H1 (cell line): ENCODE data around the gene AHSG. TPM values are rescaled to one million over a fixed set of nuclear protein-coding genes. Genes with fewer than 3 reads are reported as not detected.

Source experiments
- CTCF ChIA-PET: fragments of 300-600 bp; sonication (Branson Sonifier 250); formaldehyde crosslinking; loops from one replicate; lab custom pipeline; 2021; ENCODE audit not compliant: partially characterized antibody; lab: Charles Lee
- POLR2A ChIA-PET: fragments of 300-600 bp; sonication (Branson Sonifier 250); formaldehyde crosslinking; loops from one replicate; lab custom pipeline; 2021; ENCODE audit warnings: inconsistent platforms; ENCODE audit not compliant: partially characterized antibody; lab: Charles Lee
- DNase-seq, 2 experiments: peaks; one replicate each; pipeline versions ENCODE4 v3.0.0 to v3.0.0-alpha.2; 2010 to 2022; ENCODE audit warnings: low spot score in 2 of 2, low read depth in 1 of 2, mixed read lengths in 1 of 2
- FAIRE-seq: peaks from 2 replicates; lab custom pipeline; 2011; peaks lifted over from hg19 to GRCh38; lab: Jason Lieb, UNC
- H2AFZ ChIP-seq: 2 replicates; pipeline ENCODE4 v1.8.1; 2012; ENCODE audit warnings: low read length, inconsistent platforms
- H2AK5ac ChIP-seq: 2 replicates; pipeline ENCODE4 v1.6.1; 2013; ENCODE audit warnings: low read depth, low read length
- H2BK120ac ChIP-seq: replicated peaks from 2 replicates; pipeline ENCODE3; 2013; ENCODE audit warnings: low read depth, low read length, inconsistent platforms
- H2BK12ac ChIP-seq: 2 replicates; pipeline ENCODE4 v1.6.1; 2013; ENCODE audit warnings: low read depth, low read length
- H2BK15ac ChIP-seq: 2 replicates; pipeline ENCODE4 v1.6.1; 2013; ENCODE audit warnings: low read length
- H2BK20ac ChIP-seq: 2 replicates; pipeline ENCODE4 v1.6.1; 2013; ENCODE audit warnings: low read length
- H2BK5ac ChIP-seq: 2 replicates; pipeline ENCODE4 v1.6.1; 2013; ENCODE audit warnings: low read depth, low read length
- H3K14ac ChIP-seq: 2 replicates; pipeline ENCODE4 v1.6.1; 2013; ENCODE audit warnings: inconsistent platforms; ENCODE audit not compliant: insufficient read length
- H3K18ac ChIP-seq: 2 replicates; pipeline ENCODE4 v1.6.1; 2013; ENCODE audit warnings: low read length; ENCODE audit errors: extremely low read depth
- H3K23ac ChIP-seq: 2 replicates; pipeline ENCODE4 v1.6.1; 2013; ENCODE audit warnings: inconsistent platforms; ENCODE audit not compliant: insufficient read length
- H3K23me2 ChIP-seq: 2 replicates; pipeline ENCODE4 v1.6.1; 2013; ENCODE audit warnings: low read depth, low read length
- H3K27ac ChIP-seq: 2 replicates; pipeline ENCODE4 v1.6.1; 2011; ENCODE audit warnings: low read depth, low read length, inconsistent platforms
- H3K27me3 ChIP-seq, 4 experiments: replicated peaks in 1 of 4; 1 replicate in 1 of 4; 2 replicates in 3 of 4; pipeline versions ENCODE4 v1.6.1 to v1.8.1; 2011 to 2013; ENCODE audit warnings: low read length in 3 of 4, mild to moderate bottlenecking in 3 of 4, inconsistent platforms in 2 of 4, mixed read lengths in 2 of 4, moderate library complexity in 1 of 4; ENCODE audit not compliant: control insufficient read depth in 3 of 4, insufficient read depth in 3 of 4; ENCODE audit errors: extremely low read depth in 1 of 4
- H3K36me3 ChIP-seq, 4 experiments: 2 replicates each; pipeline versions ENCODE4 v1.6.1 to v1.8.1; 2011 to 2013; ENCODE audit warnings: mild to moderate bottlenecking in 4 of 4, low read length in 3 of 4, moderate library complexity in 2 of 4, control low read depth in 1 of 4, inconsistent platforms in 1 of 4; ENCODE audit not compliant: insufficient read depth in 4 of 4, control insufficient read depth in 2 of 4
- H3K4ac ChIP-seq: replicated peaks from 2 replicates; pipeline ENCODE3; 2013; ENCODE audit warnings: low read length, low read depth, mixed read lengths, inconsistent platforms; ENCODE audit not compliant: insufficient read length
- H3K4me1 ChIP-seq, 4 experiments: replicated peaks in 1 of 4; 1 replicate in 1 of 4; 2 replicates in 3 of 4; pipeline versions ENCODE4 v1.6.1 to v1.8.1; 2011 to 2013; ENCODE audit warnings: low read length in 3 of 4, inconsistent platforms in 2 of 4, mixed read lengths in 1 of 4; ENCODE audit not compliant: insufficient read depth in 4 of 4, control insufficient read depth in 3 of 4
- H3K4me2 ChIP-seq, 2 experiments: 2 replicates each; pipeline versions ENCODE4 v1.6.1 to v1.8.1; 2011 to 2013; ENCODE audit warnings: low read depth in 2 of 2, low read length in 2 of 2, control low read depth in 1 of 2, inconsistent platforms in 1 of 2, mild to moderate bottlenecking in 1 of 2; ENCODE audit not compliant: insufficient read depth in 1 of 2
- H3K4me3 ChIP-seq, 4 experiments: fragments of 200-600, 300-600 bp in 1 of 4; sonication (generic), shearing (Covaris generic), sonication (Bioruptor Twin) in 1 of 4; 2 replicates each; pipeline versions ENCODE4 v1.5.1 to v1.8.1; 2011 to 2016; ENCODE audit warnings: low read length in 4 of 4, low read depth in 3 of 4, control low read depth in 2 of 4, inconsistent platforms in 2 of 4, mild to moderate bottlenecking in 2 of 4, mixed read lengths in 1 of 4, moderate library complexity in 1 of 4; ENCODE audit not compliant: insufficient read depth in 2 of 4; ENCODE audit errors: extremely low read depth in 1 of 4
- H3K56ac ChIP-seq: replicated peaks from 2 replicates; pipeline ENCODE3; 2013; ENCODE audit warnings: low read depth, mild to moderate bottlenecking, mixed read lengths, low read length, inconsistent platforms; ENCODE audit not compliant: insufficient read length
- H3K79me1 ChIP-seq: 2 replicates; pipeline ENCODE4 v1.6.1; 2013; ENCODE audit warnings: low read depth, low read length, control low read depth
- H3K79me2 ChIP-seq, 2 experiments: 2 replicates each; pipeline versions ENCODE4 v1.6.1 to v1.8.1; 2012 to 2013; ENCODE audit warnings: low read length in 2 of 2, mild to moderate bottlenecking in 2 of 2, inconsistent platforms in 1 of 2; ENCODE audit not compliant: insufficient read depth in 2 of 2, control insufficient read depth in 1 of 2
- H3K9ac ChIP-seq, 4 experiments: replicated peaks in 1 of 4; 1 replicate in 1 of 4; 2 replicates in 3 of 4; pipeline versions ENCODE4 v1.6.1 to v1.8.1; 2011 to 2013; ENCODE audit warnings: low read depth in 3 of 4, low read length in 3 of 4, control low read depth in 2 of 4, mild to moderate bottlenecking in 2 of 4, moderate library complexity in 2 of 4, inconsistent platforms in 1 of 4; ENCODE audit errors: extremely low read depth in 1 of 4
- H3K9me3 ChIP-seq, 2 experiments: 2 replicates each; pipeline versions ENCODE4 v1.6.1 to v1.8.1; 2012 to 2013; ENCODE audit warnings: mild to moderate bottlenecking in 2 of 2, moderate library complexity in 2 of 2, control low read depth in 1 of 2, inconsistent platforms in 1 of 2, low read depth in 1 of 2, low read length in 1 of 2, mixed read lengths in 1 of 2; ENCODE audit not compliant: insufficient read depth in 2 of 2
- H4K20me1 ChIP-seq, 2 experiments: replicated peaks in 1 of 2; 2 replicates each; pipeline versions ENCODE3 to v1.8.1; 2011 to 2013; ENCODE audit warnings: inconsistent platforms in 2 of 2, low read length in 2 of 2, mild to moderate bottlenecking in 1 of 2; ENCODE audit not compliant: insufficient read depth in 2 of 2, control insufficient read depth in 1 of 2
- H4K5ac ChIP-seq: 2 replicates; pipeline ENCODE4 v1.6.1; 2013; ENCODE audit warnings: low read length, low read depth, mixed read lengths, inconsistent platforms; ENCODE audit not compliant: insufficient read length
- H4K8ac ChIP-seq: 2 replicates; pipeline ENCODE4 v1.8.0; 2013; ENCODE audit warnings: mild to moderate bottlenecking, moderate library complexity, low read length, inconsistent platforms; ENCODE audit not compliant: insufficient read depth; ENCODE audit errors: extremely low read depth
- H4K91ac ChIP-seq: replicated peaks from 2 replicates; pipeline ENCODE3; 2013; ENCODE audit warnings: low read length, mixed read lengths, inconsistent platforms; ENCODE audit not compliant: insufficient read length
- SIRT6 ChIP-seq: IDR thresholded peaks from one replicate; pipeline ENCODE4 v1.7.1; 2012; ENCODE audit warnings: low read length, inconsistent platforms
- SP4 ChIP-seq: IDR thresholded peaks from 2 replicates; pipeline ENCODE4 v1.6.1; 2012; ENCODE audit warnings: low read length, inconsistent platforms
- WGBS, 2 experiments: shearing (Covaris generic) in 1 of 2; methylation state at CpG; one replicate each; pipeline versions ENCODE4 v1.1.6 to v1.1.7; 2013 to 2015; ENCODE audit warnings: low lambda C conversion rate in 2 of 2, mixed read lengths in 2 of 2, inconsistent platforms in 1 of 2, low coverage in 1 of 2, missing lambda C conversion rate in 1 of 2; ENCODE audit not compliant: insufficient replicate concordance in 2 of 2, insufficient coverage in 1 of 2, insufficient read length in 1 of 2; ENCODE audit errors: extremely low coverage in 1 of 2, missing lambda C conversion rate in 1 of 2; 5-methylcytosine and 5-hydroxymethylcytosine counted together
- polyA plus RNA-seq, 7 experiments: library from polyadenylated mRNA; depleted of rRNA in 3 of 7; stranded (reverse) in 5 of 7; unstranded in 2 of 7; fragments of >200 nt in 5 of 7; fragments of 200-250 nt in 2 of 7; gene quantifications; 1 replicate in 5 of 7; 2 replicates in 1 of 7; 4 replicates in 1 of 7; pipeline versions ENCODE4 v1.2.1 to v1.2.3, GENCODE V29; 2011 to 2013; ENCODE audit warnings: missing spikeins in 2 of 7, mixed read lengths in 2 of 7
- total RNA-seq: library from RNA; stranded (reverse); fragmentation: NEBNext Ultra II Directional; extraction: Animal tissue kit (Norgen Biotek cat#: 25700); gene quantifications from 2 replicates; pipeline ENCODE4 v1.2.1, GENCODE V29; 2021

The AHSG gene
- total and polyA plus RNA-seq, 2 of the 8 experiments (the other 6 are each of a cell fraction or from before 2014, with no cell fraction given), result 0.68 to 0.78 TPM

GRCh38 chr3:186599785-186600166 is 13.1 kb upstream of the AHSG start:
- Histone ChIP-seq H2BK20ac (no peak overlapping the region), H3K23me2 (no peaks in the 10 kb centered on the region), H2BK12ac (no peak overlapping the region), H4K8ac (no peak overlapping the region), H2AK5ac (no peak overlapping the region), H4K20me1 (no peaks in the 10 kb centered on the region), H3K9ac (no peak overlapping the region), H3K79me1 (no peaks in the 10 kb centered on the region), H3K23ac (no peak overlapping the region), H3K18ac (no peak overlapping the region), H4K91ac (no peak overlapping the region), H3K79me2 (no peaks in the 10 kb centered on the region), H2AFZ (no peak overlapping the region; the same call in 1 of the 2 replicates), H2BK15ac (no peak overlapping the region), H2BK5ac (no peak overlapping the region), H3K9me3 (no peaks in the 10 kb centered on the region), H3K56ac (no peak overlapping the region), H3K27me3 (no peaks in the 10 kb centered on the region; a peak in 1 of 7 replicates), H2BK120ac (no peak overlapping the region), H3K36me3 (no peaks in the 10 kb centered on the region), H3K4ac (no peak overlapping the region), H3K4me3 (no peak overlapping the region), H3K4me1 (no peaks in the 10 kb centered on the region), H3K4me2 (no peak overlapping the region), H3K14ac (no peak overlapping the region), H3K27ac (no peak overlapping the region), H4K5ac (no peak overlapping the region)
- FAIRE-seq (no peak), DNase-seq (no peak)
- TF ChIP-seq SP4 (no peak), SIRT6 (no peak)
- POLR2A ChIA-PET, result interaction anchor here (5.4 kb wide), 1 partner anchor 184 kb away, joined by 34 read pairs; the partner anchor contains the start of gene EIF4A2
- CTCF ChIA-PET, result interaction anchor here (0.7 to 23.7 kb wide), 2 partner anchors 14 to 153 kb away, joined by 3 to 333 read pairs; partner anchors contain the start of gene AHSG
- WGBS, 2 experiments, result 62% methylated on average over 2 of the region's 2 CpGs; no CpG with 5 or more reads in 1 of the 2 experiments
